A549 treated with CORT108297 at 1 μM for 4 hours (cell line): Measurements from ENCODE around the gene CYP17A1. TPM values are rescaled to one million over a fixed set of nuclear protein-coding genes. Genes with fewer than 3 reads are reported as not detected.

Experiments
- total RNA-seq: library from RNA; stranded (reverse); fragments of 200-300 nt; extraction: Qiagen RNA extraction; gene quantifications from 5 replicates; pipeline ENCODE4 v1.2.3, GENCODE V29; 2022

The CYP17A1 gene, protein sequence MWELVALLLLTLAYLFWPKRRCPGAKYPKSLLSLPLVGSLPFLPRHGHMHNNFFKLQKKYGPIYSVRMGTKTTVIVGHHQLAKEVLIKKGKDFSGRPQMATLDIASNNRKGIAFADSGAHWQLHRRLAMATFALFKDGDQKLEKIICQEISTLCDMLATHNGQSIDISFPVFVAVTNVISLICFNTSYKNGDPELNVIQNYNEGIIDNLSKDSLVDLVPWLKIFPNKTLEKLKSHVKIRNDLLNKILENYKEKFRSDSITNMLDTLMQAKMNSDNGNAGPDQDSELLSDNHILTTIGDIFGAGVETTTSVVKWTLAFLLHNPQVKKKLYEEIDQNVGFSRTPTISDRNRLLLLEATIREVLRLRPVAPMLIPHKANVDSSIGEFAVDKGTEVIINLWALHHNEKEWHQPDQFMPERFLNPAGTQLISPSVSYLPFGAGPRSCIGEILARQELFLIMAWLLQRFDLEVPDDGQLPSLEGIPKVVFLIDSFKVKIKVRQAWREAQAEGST
- 0.05 TPM in 1 of 5 replicates, not detected in the others for total RNA-seq

DNA sequence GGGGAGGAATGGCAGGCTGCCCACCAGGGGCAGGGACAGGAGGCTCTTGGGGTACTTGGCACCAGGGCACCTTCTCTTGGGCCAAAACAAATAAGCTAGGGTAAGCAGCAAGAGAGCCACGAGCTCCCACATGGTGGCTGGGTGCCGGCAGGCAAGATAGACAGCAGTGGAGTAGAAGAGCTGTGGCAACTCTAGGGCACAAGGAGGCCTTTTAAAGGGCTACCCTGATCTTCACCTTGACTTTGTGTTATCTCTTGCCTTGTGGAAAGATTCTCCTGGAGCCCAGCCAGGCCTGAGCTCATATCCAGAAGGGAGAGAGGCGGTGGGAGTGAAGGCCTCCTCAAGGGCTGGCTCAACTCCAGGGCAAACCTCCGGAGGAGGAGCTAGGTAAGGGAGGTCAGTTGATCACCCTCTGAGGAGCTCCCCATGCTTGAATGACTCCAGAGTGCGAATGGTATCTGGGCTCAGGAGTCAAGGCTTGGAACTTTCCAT, at the start of gene CYP17A1:
TSS of gene CYP17A1 (minus strand) at position 184 of the 492 bp plus-strand sequence. CDS start at position 132, 52 bp downstream.

GRCh38 chr10:102869258-102870198, 32.3 kb upstream of the CYP17A1 start, which contains the start of gene AS3MT:
Gene AS3MT, plus strand, starts transcription at chr10:102869470. Its CDS starts 123 bp downstream, at chr10:102869593.

Other genes with a start within 250 kb of the CYP17A1 start
- gene TRIM8, start 192.9 kb downstream of the CYP17A1 start, total RNA-seq = 41.9 to 47.6 TPM (median 44.8 TPM) in 5 replicates
- 13.7 to 15.3 TPM (median 14.7 TPM) in 5 replicates for gene ARL3, start 123.0 kb downstream of the CYP17A1 start, total RNA-seq
- 2.5 to 3.9 TPM (median 3.5 TPM) in 5 replicates for gene SFXN2, start 122.8 kb downstream of the CYP17A1 start, total RNA-seq
- gene WBP1L, start 93.5 kb downstream of the CYP17A1 start, total RNA-seq = 23.5 to 30.2 TPM (median 25.6 TPM) in 5 replicates
- gene BORCS7, start 16.8 kb upstream of the CYP17A1 start, total RNA-seq = 24.3 to 29.3 TPM (median 26.7 TPM) in 5 replicates
- gene AS3MT, start 32.1 kb upstream of the CYP17A1 start, total RNA-seq = 3.5 to 4.3 TPM (median 4.0 TPM) in 5 replicates
- gene CNNM2, start 80.9 kb upstream of the CYP17A1 start, total RNA-seq = 4.1 to 6.0 TPM (median 4.9 TPM) in 5 replicates